Activated CD4-positive, alpha-beta T cell treated with anti-CD3 and anti-CD28 coated beads, Interleukin-2, amount 50 U/mL, for 4 hours (primary cell): ENCODE results near the gene SRMS.
A peak's percentile ranks its signal among the peaks of the same experiment; 100 is the strongest.
"Not testable (repeated sequence)": the region's sequence is repeated elsewhere in the genome, so short reads cannot be mapped to it uniquely, and the experiment has no call there.

Source experiments
- DNase-seq, 2 experiments: peaks; one replicate each; pipeline ENCODE4 v3.0.0-alpha.2; 2020

SRMS gene

GRCh38 chr20:63519668-63520503, 27.7 kb downstream of the SRMS start:
- DNase-seq, result peak; percentile 46 to 48

GRCh38 chr20:63518946-63519667, 28.4 kb downstream of the SRMS start:
- no peak for DNase-seq

GRCh38 chr20:63518351-63518861, 29.1 kb downstream of the SRMS start:
- DNase-seq, result no peak

GRCh38 chr20:63517376-63518309, 29.9 kb downstream of the SRMS start:
- DNase-seq, result no peak

- not testable (repeated sequence) for DNase-seq
Observed at GRCh38 chr20:63514520-63514919, 33.0 kb downstream of the SRMS start.

- no peak for DNase-seq
Observed at GRCh38 chr20:63513207-63513606, 34.3 kb downstream of the SRMS start.

GRCh38 chr20:63509088-63509564, 38.4 kb downstream of the SRMS start:
- no peak for DNase-seq

- no peak for DNase-seq
Observed at GRCh38 chr20:63508072-63508768, 39.3 kb downstream of the SRMS start.

GRCh38 chr20:63507083-63507743, 40.3 kb downstream of the SRMS start:
- no peak for DNase-seq

- DNase-seq, result no peak
Observed at GRCh38 chr20:63505723-63506122, 41.8 kb downstream of the SRMS start.

- DNase-seq, result no peak
Observed at GRCh38 chr20:63505281-63505680, 42.3 kb downstream of the SRMS start.

- DNase-seq, result no peak
Observed at GRCh38 chr20:63504642-63505041, 42.9 kb downstream of the SRMS start.

GRCh38 chr20:63503524-63503923, 44.0 kb downstream of the SRMS start:
- DNase-seq, result no peak

GRCh38 chr20:63502671-63503172, 44.8 kb downstream of the SRMS start:
- DNase-seq, result no peak

GRCh38 chr20:63501818-63502670, 45.5 kb downstream of the SRMS start:
- no peak for DNase-seq

GRCh38 chr20:63500902-63501817, 46.4 kb downstream of the SRMS start:
- DNase-seq, result no peak

GRCh38 chr20:63500151-63500901, 47.2 kb downstream of the SRMS start:
- DNase-seq, result no peak

- no peak for DNase-seq
Observed at GRCh38 chr20:63499338-63499969, 48.1 kb downstream of the SRMS start.
